Liver (tissue), 9 donors: ENCODE results near the gene CASR. TPM values are rescaled to one million over a fixed set of nuclear protein-coding genes. Genes with fewer than 3 reads are reported as not detected.

Experiments used
- DNase-seq: peaks from one replicate; pipeline ENCODE4 v3.0.0-alpha.2; 2017; ENCODE audit warnings: low spot score
- H3K27ac ChIP-seq, 2 donors: one replicate each; pipeline ENCODE4 v1.7.0; 2013; ENCODE audit warnings: inconsistent platforms in 2 of 2, low read length in 2 of 2, control low read depth in 1 of 2, low read depth in 1 of 2, mild to moderate bottlenecking in 1 of 2
- H3K27me3 ChIP-seq, 4 donors: one replicate each; pipeline versions ENCODE4 v1.6.1 to v1.7.0; 2013; ENCODE audit warnings: low read length in 3 of 4, inconsistent platforms in 1 of 4, mild to moderate bottlenecking in 1 of 4, moderate library complexity in 1 of 4; ENCODE audit not compliant: control insufficient read depth in 4 of 4, insufficient read depth in 4 of 4
- H3K36me3 ChIP-seq, 4 donors: one replicate each; pipeline versions ENCODE4 v1.6.1 to v1.7.0; 2013; ENCODE audit warnings: low read length in 3 of 4, mild to moderate bottlenecking in 3 of 4, low read depth in 1 of 4, moderate library complexity in 1 of 4; ENCODE audit not compliant: control insufficient read depth in 4 of 4, insufficient read depth in 3 of 4
- H3K4me1 ChIP-seq, 4 donors: one replicate each; pipeline versions ENCODE4 v1.6.1 to v1.7.0; 2013; ENCODE audit warnings: low read length in 3 of 4, mild to moderate bottlenecking in 3 of 4, moderate library complexity in 1 of 4; ENCODE audit not compliant: control insufficient read depth in 4 of 4, insufficient read depth in 4 of 4
- H3K4me3 ChIP-seq, 3 donors: one replicate each; pipeline versions ENCODE4 v1.6.1 to v1.7.0; 2013; ENCODE audit warnings: low read length in 3 of 3, control low read depth in 1 of 3, low read depth in 1 of 3, mild to moderate bottlenecking in 1 of 3
- H3K9ac ChIP-seq, 2 donors: one replicate each; pipeline ENCODE4 v1.7.0; 2013; ENCODE audit warnings: low read length in 2 of 2, mild to moderate bottlenecking in 2 of 2, moderate library complexity in 2 of 2, control low read depth in 1 of 2, low read depth in 1 of 2
- H3K9me3 ChIP-seq, 4 donors: one replicate each; pipeline versions ENCODE4 v1.6.1 to v1.7.0; 2013; ENCODE audit warnings: low read length in 3 of 4; ENCODE audit not compliant: control insufficient read depth in 4 of 4
- ATF3 ChIP-seq: IDR thresholded peaks from 2 replicates; pipeline ENCODE4 v1.6.1; 2016; ENCODE audit warnings: antibody characterized with exemption
- CTCF ChIP-seq: fragments of 150-350 bp; IDR thresholded peaks from 2 replicates; pipeline ENCODE4 v1.5.1; 2017; ENCODE audit warnings: improper control_type of control experiment, low read depth, low read length; ENCODE audit not compliant: missing input control
- FOXA1 ChIP-seq: IDR thresholded peaks from 2 replicates; pipeline ENCODE4 v1.6.1; 2016; ENCODE audit warnings: antibody characterized with exemption
- FOXA2 ChIP-seq: IDR thresholded peaks from 2 replicates; pipeline ENCODE4 v1.6.1; 2016; ENCODE audit warnings: antibody characterized with exemption
- GABPA ChIP-seq, 2 donors: IDR thresholded peaks in 1 of 2; conservative IDR thresholded peaks in 1 of 2; 2 replicates each; pipeline ENCODE4 v1.6.1; 2016; ENCODE audit warnings: antibody characterized with exemption in 2 of 2, mild to moderate bottlenecking in 1 of 2, moderate library complexity in 1 of 2
- HNF4G ChIP-seq: IDR thresholded peaks from 2 replicates; pipeline ENCODE4 v1.6.1; 2016; ENCODE audit warnings: antibody characterized with exemption
- JUND ChIP-seq, 2 donors: IDR thresholded peaks; 2 replicates each; pipeline ENCODE4 v1.6.1; 2016; ENCODE audit warnings: antibody characterized with exemption in 2 of 2
- MAX ChIP-seq: IDR thresholded peaks from 2 replicates; pipeline ENCODE4 v1.6.1; 2016; ENCODE audit warnings: antibody characterized with exemption
- NR2F2 ChIP-seq: IDR thresholded peaks from 2 replicates; pipeline ENCODE4 v1.6.1; 2016; ENCODE audit warnings: antibody characterized with exemption
- RAD21 ChIP-seq, 2 donors: IDR thresholded peaks; 2 replicates each; pipeline ENCODE4 v1.6.1; 2016; ENCODE audit warnings: antibody characterized with exemption in 2 of 2, mild to moderate bottlenecking in 2 of 2
- REST ChIP-seq: IDR thresholded peaks from 2 replicates; pipeline ENCODE4 v1.6.1; 2016; ENCODE audit warnings: antibody characterized with exemption, mild to moderate bottlenecking
- RXRA ChIP-seq, 2 donors: IDR thresholded peaks; 2 replicates each; pipeline ENCODE4 v1.6.1; 2017 to 2018; ENCODE audit warnings: antibody characterized with exemption in 2 of 2, mild to moderate bottlenecking in 1 of 2
- ZBTB33 ChIP-seq: IDR thresholded peaks from 2 replicates; pipeline ENCODE4 v1.6.1; 2016; ENCODE audit warnings: antibody characterized with exemption
- WGBS: extraction: QIAGEN DNeasy Blood & Tissue Kit; methylation state at CpG from one replicate; pipeline ENCODE4 v1.1.7; 2013; 5-methylcytosine and 5-hydroxymethylcytosine counted together
- polyA plus RNA-seq, 2 donors: library from polyadenylated mRNA; stranded (reverse) in 1 of 2; unstranded in 1 of 2; fragments of 200-250 nt in 1 of 2; fragments of >200 nt in 1 of 2; fragmentation: Nextera tagmentation in 1 of 2; extraction: Ambion mirVana in 1 of 2; gene quantifications; one replicate each; pipeline versions ENCODE4 v1.2.1 to v1.2.3, GENCODE V29; 2013 to 2015
- total RNA-seq, 2 donors: library from RNA; depleted of rRNA; stranded (reverse); fragments of >200 nt; gene quantifications; one replicate each; pipeline ENCODE4 v1.2.3, GENCODE V29; 2014
- donor health status: healthy.
- donor health status: healthy.
- donor health status: healthy.
- donor health status: healthy.
- donor health status: healthy.

The CASR gene
- total and polyA plus RNA-seq, 4 donors: 0.05 to 0.29 (median 0.14) TPM

GRCh38 chr3:122188737-122189136, 5.3 kb downstream of the CASR start:
- peaks cover 2 to 5% (median 4%) of the 10 kb centered on the region in 4 donors for H3K27me3 ChIP-seq
- H3K9me3 ChIP-seq: peaks cover 0 to 3% (median 0%) of the 10 kb centered on the region in 4 donors
- H3K4me3 ChIP-seq: no peak overlapping the region
- no peak for TF ChIP-seq RAD21 (IDR thresholded peaks at IDR 0.05)
- TF ChIP-seq HNF4G: no peak
- TF ChIP-seq MAX: no peak
- no peak for TF ChIP-seq RXRA (IDR thresholded peaks at IDR 0.05)
- TF ChIP-seq FOXA1: no peak
- no peak for TF ChIP-seq REST
- 57% methylated on average over 1 of the region's 1 CpG for WGBS
- H3K4me1 ChIP-seq: peaks cover 2 to 6% (median 3%) of the 10 kb centered on the region in 4 donors
- H3K27ac ChIP-seq: no peak overlapping the region
- H3K9ac ChIP-seq: no peak overlapping the region
- H3K36me3 ChIP-seq: no peaks in the 10 kb centered on the region
- DNase-seq: no peak

GRCh38 chr3:122189357-122189756, 5.9 kb downstream of the CASR start:
- H3K4me3 ChIP-seq: no peak overlapping the region
- H3K36me3 ChIP-seq: no peaks in the 10 kb centered on the region
- peaks cover 0 to 7% (median 2%) of the 10 kb centered on the region in 4 donors for H3K27me3 ChIP-seq
- H3K9ac ChIP-seq: no peak overlapping the region
- no peak for DNase-seq
- TF ChIP-seq ZBTB33 (no peak), JUND (IDR thresholded peaks at IDR 0.05) (no peak), FOXA2 (no peak), CTCF (no peak), GABPA (IDR thresholded peaks at IDR 0.05 in 1 of 2, conservative IDR thresholded peaks at IDR 0.05 in 1 of 2) (no peak), MAX (no peak), RAD21 (IDR thresholded peaks at IDR 0.05) (no peak), NR2F2 (no peak), ATF3 (no peak), FOXA1 (no peak), RXRA (IDR thresholded peaks at IDR 0.05) (no peak)
- peaks cover 0 to 3% (median 0%) of the 10 kb centered on the region in 4 donors for H3K9me3 ChIP-seq
- H3K4me1 ChIP-seq: peaks cover 0 to under 1% (median 0%) of the 10 kb centered on the region in 4 donors
- H3K27ac ChIP-seq: no peak overlapping the region
